ENCODE results near the gene ELMO1. TPM values are rescaled to one million over a fixed set of nuclear protein-coding genes. Genes with fewer than 3 reads are reported as not detected.

Gene ELMO1
- total and polyA plus RNA-seq, 5 experiments from 2014 or later = 26.9 to 120 (median 58.4) TPM

GRCh38 chr7:37093257-37093656 is 355.4 kb downstream of the ELMO1 start:
- H3K9me3 Mint-ChIP-seq = peaks cover 0 to 3% (median 0%) of the 10 kb centered on the region in 9 donors
- no peaks in the 10 kb centered on the region for H3K27me3 Mint-ChIP-seq
- DNase-seq (no peak), ATAC-seq (no peak)
- POLR2A ChIA-PET = no interaction called here
- peaks cover 22 to 62% (median 48%) of the 10 kb centered on the region in 3 donors for H3K36me3 Mint-ChIP-seq
- no peak overlapping the region for H3K4me3 Mint-ChIP-seq
- H3K27ac Mint-ChIP-seq = no peak overlapping the region
- peaks cover 5 to 22% (median 11%) of the 10 kb centered on the region in 4 donors for H3K4me1 Mint-ChIP-seq

DNA sequence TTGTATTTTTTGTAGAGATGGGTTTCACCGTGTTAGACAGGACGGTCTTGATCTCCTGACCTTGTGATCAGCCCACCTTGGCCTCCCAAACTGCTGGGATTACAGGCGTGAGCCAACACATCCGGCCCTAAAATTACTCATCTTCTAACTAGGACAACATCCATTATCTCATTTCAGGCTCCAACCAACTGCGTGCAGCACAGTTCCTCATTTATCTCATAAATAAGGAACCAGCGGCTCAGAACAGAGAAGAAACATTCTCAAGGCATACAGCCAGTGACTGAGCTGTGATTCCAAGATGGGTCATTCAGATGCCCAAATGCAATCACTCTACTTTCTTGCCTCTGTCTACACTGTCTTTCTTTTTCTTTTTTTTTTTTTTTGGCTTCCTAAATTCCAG is 356.1 kb downstream of the ELMO1 start:
- Mint-ChIP-seq H3K4me1 (peaks cover 5 to 22% (median 11%) of the 10 kb centered on the region in 4 donors), H3K27me3 (no peaks in the 10 kb centered on the region), H3K27ac (peak overlapping the region in 1 of 10 donors; percentile 29), H3K4me3 (no peak overlapping the region), H3K36me3 (peaks cover 22 to 61% (median 52%) of the 10 kb centered on the region in 3 donors), H3K9me3 (peaks cover 0 to 3% (median 0%) of the 10 kb centered on the region in 9 donors)
- POLR2A ChIA-PET = interaction anchor here (0.7 kb wide), 1 partner anchor 316 kb away, joined by 3 read pairs; no protein-coding TSS in a partner anchor
- ATAC-seq (no peak), DNase-seq (no peak)

GRCh38 chr7:37089972-37090371 is 358.7 kb downstream of the ELMO1 start:
- Mint-ChIP-seq H3K4me1 (peaks cover 13 to 30% (median 16%) of the 10 kb centered on the region in 4 donors), H3K36me3 (peaks cover 16 to 54% (median 38%) of the 10 kb centered on the region in 3 donors), H3K27ac (peak overlapping the region in 1 of 10 donors; percentile 52), H3K27me3 (no peaks in the 10 kb centered on the region), H3K9me3 (peaks cover 0 to 3% (median 0%) of the 10 kb centered on the region in 9 donors), H3K4me3 (no peak overlapping the region)
- DNase-seq (no peak), ATAC-seq (no peak)
- POLR2A ChIA-PET = no interaction called here

DNA sequence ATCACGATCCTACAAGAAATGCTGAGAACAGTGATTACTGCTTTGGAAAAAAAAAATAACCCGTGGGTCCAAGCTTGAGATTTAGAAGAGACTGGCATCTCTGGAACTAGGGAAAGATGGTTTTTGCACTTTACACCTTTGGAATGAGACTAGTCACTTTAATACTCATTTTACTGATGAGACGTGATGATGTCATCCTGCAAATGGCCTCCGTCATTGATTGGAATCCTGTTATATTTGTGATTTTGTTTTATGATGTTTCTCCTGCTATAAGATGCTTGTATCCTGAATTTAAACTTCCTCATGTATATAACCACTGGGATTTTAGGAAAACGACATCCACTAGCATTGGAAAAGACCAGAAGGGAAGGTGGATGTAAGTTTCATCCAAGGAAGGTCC is 363.1 kb downstream of the ELMO1 start:
- H3K9me3 Mint-ChIP-seq = no peaks in the 10 kb centered on the region
- peaks cover 14 to 39% (median 33%) of the 10 kb centered on the region in 4 donors for H3K4me1 Mint-ChIP-seq

GRCh38 chr7:37084303-37084702 is 364.4 kb downstream of the ELMO1 start:
- Mint-ChIP-seq H3K9me3 (no peaks in the 10 kb centered on the region), H3K27me3 (no peaks in the 10 kb centered on the region), H3K4me3 (no peak overlapping the region), H3K36me3 (peaks cover 0 to 38% (median 37%) of the 10 kb centered on the region in 3 donors), H3K27ac (peak overlapping the region in 2 of 10 donors; percentile 27 to 29), H3K4me1 (peaks cover 12 to 37% (median 32%) of the 10 kb centered on the region in 4 donors)
- ATAC-seq (no peak), DNase-seq (no peak)
- POLR2A ChIA-PET = no interaction called here

More for the DNA sequence above, 363.1 kb downstream of the ELMO1 start:
- Mint-ChIP-seq H3K4me3 (no peak overlapping the region), H3K36me3 (peaks cover 3 to 40% (median 33%) of the 10 kb centered on the region in 3 donors), H3K27ac (peak overlapping the region in 1 of 10 donors; percentile 3), H3K27me3 (no peaks in the 10 kb centered on the region)
- no peak for ATAC-seq
- no peak for DNase-seq
- POLR2A ChIA-PET = no interaction called here

DNA sequence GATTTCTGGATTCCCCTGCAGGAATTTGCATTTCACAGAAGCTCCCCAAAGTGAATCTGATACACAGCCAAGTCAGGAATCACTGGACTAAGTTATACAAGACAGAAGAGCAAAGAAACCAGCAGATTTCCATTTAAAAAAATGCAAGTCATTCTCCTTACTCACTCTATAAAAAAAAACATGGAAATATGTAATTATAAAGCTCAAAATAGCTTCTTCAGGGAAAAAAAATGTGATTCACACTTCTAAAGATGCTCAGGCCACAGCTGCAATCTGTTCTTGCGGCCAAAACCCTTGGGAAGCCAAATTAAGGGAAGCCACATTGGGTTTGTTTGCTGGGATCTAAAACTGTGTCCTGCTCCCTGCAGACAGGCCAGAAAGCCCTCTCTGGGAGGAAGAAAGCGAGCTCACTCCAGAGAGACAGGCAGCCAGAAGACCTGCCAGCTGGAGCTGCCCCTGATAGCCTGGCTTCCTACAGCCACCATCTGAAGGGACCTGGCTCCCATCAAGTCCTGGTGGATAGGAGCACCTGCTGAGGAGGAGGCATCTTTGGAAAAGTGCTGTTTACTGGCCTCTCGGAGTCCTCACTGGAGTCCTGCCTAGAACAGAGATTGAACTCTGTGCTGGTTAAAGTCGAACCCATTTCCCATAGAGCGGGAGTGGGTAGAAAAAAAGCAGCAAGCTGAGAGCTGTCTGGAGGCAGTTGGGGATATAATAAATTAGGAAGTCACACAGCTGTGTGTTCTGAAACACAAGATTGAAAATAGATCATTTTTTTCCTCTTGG is 365.2 kb downstream of the ELMO1 start:
- peaks cover 0 to 38% (median 37%) of the 10 kb centered on the region in 3 donors for H3K36me3 Mint-ChIP-seq
- no peaks in the 10 kb centered on the region for H3K27me3 Mint-ChIP-seq
- DNase-seq = no peak
- POLR2A ChIA-PET = no interaction called here
- H3K27ac Mint-ChIP-seq = peak overlapping the region in 4 of 10 donors; percentile 11 to 65 (median 34)
- peaks cover 12 to 37% (median 32%) of the 10 kb centered on the region in 4 donors for H3K4me1 Mint-ChIP-seq
- no peak for ATAC-seq
- H3K4me3 Mint-ChIP-seq = no peak overlapping the region
- no peaks in the 10 kb centered on the region for H3K9me3 Mint-ChIP-seq

GRCh38 chr7:37081436-37081835 is 367.2 kb downstream of the ELMO1 start:
- POLR2A ChIA-PET = no interaction called here

DNA sequence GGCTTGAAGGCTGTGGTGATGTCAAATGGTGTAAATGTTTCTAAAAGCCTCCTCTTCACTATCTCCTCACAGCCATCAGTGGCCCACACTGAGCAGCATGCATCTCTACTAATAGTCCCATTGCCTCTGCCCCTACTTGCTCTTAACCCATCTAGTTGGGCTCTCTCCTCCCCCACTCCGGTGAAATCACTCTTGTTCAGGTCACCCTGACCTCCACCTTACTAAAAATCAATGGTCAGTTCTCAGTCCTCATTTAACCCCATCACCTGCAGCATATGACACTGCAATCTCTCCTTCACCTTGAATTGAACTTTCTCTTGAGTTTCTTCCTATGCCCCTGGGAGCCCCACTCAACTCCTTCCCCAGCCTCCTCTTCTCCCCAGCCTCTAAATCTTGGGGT is 369.2 kb downstream of the ELMO1 start:
- POLR2A ChIA-PET = no interaction called here
- Mint-ChIP-seq H3K9me3 (no peaks in the 10 kb centered on the region), H3K4me1 (peaks cover 17 to 37% (median 23%) of the 10 kb centered on the region in 4 donors), H3K27ac (peak overlapping the region in 1 of 10 donors; percentile 23), H3K36me3 (peaks cover 5 to 47% (median 36%) of the 10 kb centered on the region in 3 donors), H3K27me3 (no peaks in the 10 kb centered on the region), H3K4me3 (no peak overlapping the region)
- DNase-seq = no peak
- no peak for ATAC-seq

More at GRCh38 chr7:37081436-37081835, 367.2 kb downstream of the ELMO1 start:
- H3K4me3 Mint-ChIP-seq = no peak overlapping the region
- no peak overlapping the region for H3K27ac Mint-ChIP-seq
- H3K4me1 Mint-ChIP-seq = peaks cover 18 to 46% (median 32%) of the 10 kb centered on the region in 4 donors
- H3K9me3 Mint-ChIP-seq = no peaks in the 10 kb centered on the region
- H3K36me3 Mint-ChIP-seq = peaks cover 5 to 44% (median 41%) of the 10 kb centered on the region in 3 donors
- H3K27me3 Mint-ChIP-seq = no peaks in the 10 kb centered on the region
- DNase-seq = peak in 4 of 10 donors; percentile 10 to 26 (median 24)
- ATAC-seq = no peak

- peaks cover 4 to 28% (median 14%) of the 10 kb centered on the region in 4 donors for H3K4me1 Mint-ChIP-seq
- no peaks in the 10 kb centered on the region for H3K27me3 Mint-ChIP-seq
- peaks cover 5 to 40% (median 29%) of the 10 kb centered on the region in 3 donors for H3K36me3 Mint-ChIP-seq
- H3K27ac Mint-ChIP-seq = peak overlapping the region in 1 of 10 donors; percentile 35
- DNase-seq = no peak
- no peak for ATAC-seq
- no peak overlapping the region for H3K4me3 Mint-ChIP-seq
- POLR2A ChIA-PET = no interaction called here
- H3K9me3 Mint-ChIP-seq = no peaks in the 10 kb centered on the region
Observed at GRCh38 chr7:37076668-37077067, 372.0 kb downstream of the ELMO1 start.

GRCh38 chr7:37074370-37074769 is 374.3 kb downstream of the ELMO1 start:
- peaks cover 5 to 38% (median 36%) of the 10 kb centered on the region in 3 donors for H3K36me3 Mint-ChIP-seq
- ATAC-seq (no peak), DNase-seq (no peak)
- H3K27ac Mint-ChIP-seq = no peak overlapping the region
- H3K4me1 Mint-ChIP-seq = peaks cover 0 to 24% (median 8%) of the 10 kb centered on the region in 4 donors
- no peaks in the 10 kb centered on the region for H3K27me3 Mint-ChIP-seq
- POLR2A ChIA-PET = no interaction called here
- no peaks in the 10 kb centered on the region for H3K9me3 Mint-ChIP-seq
- H3K4me3 Mint-ChIP-seq = no peak overlapping the region

- Mint-ChIP-seq H3K27ac (no peak overlapping the region), H3K36me3 (peaks cover 0 to 25% (median 24%) of the 10 kb centered on the region in 3 donors), H3K9me3 (no peaks in the 10 kb centered on the region), H3K27me3 (no peaks in the 10 kb centered on the region), H3K4me1 (peaks cover under 1 to 14% (median 5%) of the 10 kb centered on the region in 4 donors), H3K4me3 (no peak overlapping the region)
- POLR2A ChIA-PET = no interaction called here
- no peak for DNase-seq
- ATAC-seq = no peak
Observed at GRCh38 chr7:37071124-37071523, 377.5 kb downstream of the ELMO1 start.

DNA sequence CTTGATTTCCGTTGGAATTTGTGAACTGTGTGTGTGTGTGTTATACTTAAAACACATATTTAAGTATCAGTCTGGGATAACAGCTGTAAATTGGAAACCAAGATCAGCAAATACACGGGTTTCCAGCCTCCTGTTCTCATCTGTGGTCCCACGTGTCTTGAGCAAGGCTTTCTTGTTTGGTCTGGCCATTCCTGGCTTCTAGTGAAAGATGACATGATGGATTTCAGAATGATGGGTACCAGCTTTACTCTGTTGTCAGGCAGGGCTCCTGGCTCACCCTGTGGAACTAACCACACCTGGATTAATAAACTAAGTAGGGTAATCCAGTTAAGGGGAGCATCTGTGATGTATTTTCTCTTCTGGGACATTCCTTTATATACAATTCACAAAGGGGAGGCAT is 378.2 kb downstream of the ELMO1 start:
- Mint-ChIP-seq H3K27me3 (no peaks in the 10 kb centered on the region), H3K9me3 (peaks cover 0 to 5% (median 0%) of the 10 kb centered on the region in 9 donors), H3K4me3 (no peak overlapping the region), H3K27ac (peak overlapping the region in 1 of 10 donors; percentile 62), H3K36me3 (peaks cover 0 to 24% (median 23%) of the 10 kb centered on the region in 3 donors), H3K4me1 (peaks cover 5 to 20% (median 8%) of the 10 kb centered on the region in 4 donors)
- POLR2A ChIA-PET = no interaction called here
- ATAC-seq (no peak), DNase-seq (no peak)

GRCh38 chr7:37070031-37070430 is 378.6 kb downstream of the ELMO1 start:
- POLR2A ChIA-PET = no interaction called here
- DNase-seq (no peak), ATAC-seq (no peak)
- peaks cover 0 to 29% (median 23%) of the 10 kb centered on the region in 3 donors for H3K36me3 Mint-ChIP-seq
- no peaks in the 10 kb centered on the region for H3K27me3 Mint-ChIP-seq
- H3K9me3 Mint-ChIP-seq = peaks cover 0 to 9% (median 0%) of the 10 kb centered on the region in 9 donors
- H3K4me1 Mint-ChIP-seq = peaks cover 5 to 24% (median 12%) of the 10 kb centered on the region in 4 donors
- H3K27ac Mint-ChIP-seq = peak overlapping the region in 2 of 10 donors; percentile 33 to 34
- no peak overlapping the region for H3K4me3 Mint-ChIP-seq

Data from naive thymus-derived CD8-positive, alpha-beta T cell (primary cell).